Effector CD8-positive, alpha-beta T cell (primary cell): ENCODE data around the gene OR4D10.
"Not testable (repeated sequence)": the region's sequence is repeated elsewhere in the genome, so short reads cannot be mapped to it uniquely, and the experiment has no call there.

Experiments used
- DNase-seq: peaks from one replicate; lab custom pipeline; 2025; lab: John Stamatoyannopoulos, UW
- total RNA-seq, 4 experiments: gene quantifications; one replicate each; lab custom pipeline; 2026; lab: John Stamatoyannopoulos, UW

The OR4D10 gene
- 0 reads per million in 4 experiments for total RNA-seq

DNA sequence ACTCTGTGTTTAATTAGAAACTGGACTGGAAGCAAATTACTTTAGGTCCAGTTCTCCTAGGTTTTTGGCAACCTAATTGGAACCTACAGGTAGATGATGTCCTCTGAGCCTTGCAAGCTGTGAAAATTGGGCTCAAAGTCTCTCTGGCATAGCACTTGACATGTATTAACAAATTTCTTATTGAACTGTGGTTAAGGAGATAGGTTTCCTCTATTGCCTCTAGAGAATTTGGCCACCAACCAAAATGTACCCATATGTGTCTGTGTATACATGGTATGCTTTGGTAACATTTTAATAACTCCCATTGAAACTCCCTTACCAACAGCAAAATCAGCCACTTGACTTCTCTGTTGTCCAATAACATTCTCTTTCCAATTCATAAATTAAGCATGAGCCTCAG, at the start of gene OR4D10:
TSS of gene OR4D10 (plus strand) at position 301 of the 400 bp plus-strand sequence. CDS start 4,115 bp downstream, outside the sequence.
- no peak for DNase-seq

DNA sequence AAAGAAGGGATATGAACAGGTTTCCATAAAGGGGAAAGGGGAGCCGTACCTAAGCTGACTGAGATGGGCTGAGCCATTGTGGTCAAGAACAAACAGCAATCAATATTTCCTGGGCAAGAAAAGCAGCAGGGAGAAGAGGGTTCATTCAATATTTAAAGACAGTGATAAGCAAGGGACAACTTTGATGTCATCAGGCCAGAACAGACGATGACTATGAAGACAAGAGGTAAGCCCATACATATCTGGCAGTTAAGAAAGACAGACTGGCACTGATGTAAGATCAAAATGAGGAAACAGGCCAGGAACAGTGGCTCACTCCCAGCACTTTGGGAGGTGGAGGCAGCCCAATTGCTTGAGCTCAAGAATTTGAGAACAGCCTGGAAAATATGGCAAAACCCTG, 49.3 kb upstream of the OR4D10 start:
- no peak for DNase-seq

- DNase-seq = no peak
These were observed 48.0 kb upstream of the OR4D10 start for GRCh38 chr11:59425131-59425530.

GRCh38 chr11:59426361-59427067, 46.6 kb upstream of the OR4D10 start, which contains the start of gene OR5A2:
Gene OR5A2 (minus strand): TSS chr11:59426413. CDS start chr11:59422953, 3,460 bp downstream.
- DNase-seq = no peak

GRCh38 chr11:59427068-59427382, 46.1 kb upstream of the OR4D10 start:
- DNase-seq = no peak

GRCh38 chr11:59429924-59430516, 43.1 kb upstream of the OR4D10 start:
- DNase-seq = no peak

DNA sequence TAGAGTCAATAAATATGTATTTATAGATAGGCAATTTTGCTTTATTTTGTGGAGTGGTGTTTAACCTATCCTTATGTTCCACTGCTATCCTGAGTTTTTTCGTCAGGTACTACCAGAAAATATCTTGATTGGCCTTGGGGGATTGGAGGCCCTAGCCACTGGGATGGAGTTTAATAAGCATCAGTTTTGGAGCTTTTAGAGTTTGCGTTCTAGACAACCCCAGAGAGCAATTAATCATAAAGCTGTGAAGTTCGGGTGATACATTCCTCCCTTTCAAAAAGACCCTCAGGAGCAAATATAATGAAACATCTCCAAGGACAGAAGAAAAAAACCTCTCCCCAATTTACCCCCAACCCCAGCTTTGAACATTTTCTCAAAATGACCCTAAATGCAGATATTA, 36.9 kb upstream of the OR4D10 start, which contains the start of gene OR5A1:
TSS of gene OR5A1 (plus strand) at position 301 of the 400 bp plus-strand sequence. CDS start 6,700 bp downstream, outside the sequence.
- DNase-seq = no peak

DNA sequence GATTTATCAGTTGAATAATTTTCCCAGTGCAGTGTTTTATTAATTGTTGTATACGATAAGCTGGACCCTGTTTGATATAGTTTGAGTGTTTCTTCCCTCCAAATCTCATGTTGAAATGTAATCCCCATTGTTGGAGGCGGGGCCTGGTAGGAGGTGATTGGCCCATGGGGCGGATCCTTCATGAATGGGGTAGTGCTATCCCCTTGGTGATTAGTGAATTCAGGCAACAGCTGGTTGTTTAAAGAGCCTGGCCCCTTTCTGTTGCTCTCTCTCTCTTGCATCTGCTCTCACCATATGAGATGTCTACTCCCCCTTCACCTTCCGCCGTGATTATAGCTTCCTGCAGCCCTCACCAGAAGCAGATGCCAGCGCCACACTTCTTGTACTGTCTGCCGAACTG, 35.3 kb upstream of the OR4D10 start:
- no peak for DNase-seq

- not testable (repeated sequence) for DNase-seq
These were observed 27.5 kb upstream of the OR4D10 start for GRCh38 chr11:59445624-59446023.

DNA sequence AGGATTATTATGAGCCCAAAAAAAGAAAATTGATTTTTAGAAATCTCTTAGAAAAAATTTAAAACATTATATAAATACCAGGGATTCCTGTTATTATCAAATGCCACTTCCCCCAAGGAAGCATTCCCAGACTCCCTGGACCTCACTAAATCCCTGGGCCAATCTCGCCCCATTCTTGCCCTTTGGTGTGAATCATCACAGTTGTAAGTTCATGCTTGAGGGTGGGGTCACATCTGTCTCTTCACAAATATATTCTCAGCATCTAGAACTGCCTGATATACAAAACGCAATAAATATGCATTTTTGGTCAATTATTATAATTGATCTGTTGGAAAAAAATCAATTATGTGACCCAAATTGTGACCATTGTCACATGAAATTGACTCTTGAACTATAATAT, 24.6 kb upstream of the OR4D10 start:
- DNase-seq = no peak

- DNase-seq = no peak
These were observed 16.5 kb upstream of the OR4D10 start, which contains the start of gene OR4D6 for GRCh38 chr11:59456661-59457060. Gene OR4D6 (plus strand): TSS chr11:59456961. CDS start chr11:59456961, 0 bp downstream.

- no peak for DNase-seq
These were observed 13.2 kb upstream of the OR4D10 start for GRCh38 chr11:59459916-59460315.

DNA sequence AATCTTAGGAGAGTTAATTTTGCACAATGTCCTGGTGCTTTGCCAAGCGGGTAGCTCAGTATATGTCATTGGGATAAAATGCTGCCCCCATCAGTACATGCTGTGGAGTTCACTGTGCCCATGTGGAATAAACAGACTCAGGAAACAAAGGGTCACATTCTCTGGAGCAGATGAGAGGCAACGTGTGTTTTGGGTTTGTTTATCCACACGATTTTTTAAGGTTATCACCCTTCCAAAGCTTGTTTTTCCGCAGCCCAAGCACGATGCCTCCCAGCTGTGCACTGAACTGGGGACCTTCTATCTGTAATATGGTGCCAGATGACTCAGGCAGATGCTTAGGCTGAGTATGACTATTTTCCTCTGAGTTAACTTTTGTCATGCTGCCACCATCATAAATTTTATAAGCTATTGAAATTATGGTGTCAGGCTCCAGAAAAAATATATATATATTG, 9.9 kb upstream of the OR4D10 start:
- no peak for DNase-seq

DNA sequence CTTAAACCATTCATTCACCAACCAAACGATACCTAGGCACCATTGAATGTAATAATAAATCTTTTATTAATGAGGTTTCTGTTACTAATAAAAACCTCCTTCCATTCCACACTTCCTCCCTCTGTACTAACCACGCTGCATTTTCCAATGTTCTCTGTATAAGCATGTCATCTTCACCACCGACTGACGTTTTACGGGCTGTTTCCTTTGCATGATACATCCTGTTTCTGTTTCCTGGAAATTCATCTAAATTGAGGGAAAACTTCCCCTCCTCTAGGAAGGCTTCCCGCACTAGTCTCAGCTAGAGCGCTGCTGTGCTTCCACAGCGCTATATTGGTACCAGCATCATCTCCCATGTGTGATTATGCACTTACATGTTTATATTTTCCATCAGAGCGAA, 2.1 kb downstream of the OR4D10 start:
- DNase-seq = no peak

GRCh38 chr11:59479906-59480305, 6.8 kb downstream of the OR4D10 start:
- DNase-seq = no peak

GRCh38 chr11:59480359-59480758, 7.2 kb downstream of the OR4D10 start:
- DNase-seq = no peak

- DNase-seq = no peak
These were observed 28.8 kb downstream of the OR4D10 start for GRCh38 chr11:59501931-59502330.

- no peak for DNase-seq
These were observed 30.2 kb downstream of the OR4D10 start, which contains the start of gene OR4D11 for GRCh38 chr11:59503276-59503675. Gene OR4D11 (plus strand): TSS chr11:59503576. CDS start chr11:59503576, 0 bp downstream.

- DNase-seq = no peak
These were observed 38.0 kb downstream of the OR4D10 start, which contains the start of gene OR4D9 for GRCh38 chr11:59510941-59511589. Gene OR4D9 (plus strand): TSS chr11:59511539. CDS start chr11:59514913, 3,374 bp downstream.

- DNase-seq = no peak
These were observed 38.6 kb downstream of the OR4D10 start for GRCh38 chr11:59511675-59512074.

- DNase-seq = not testable (repeated sequence)
These were observed 47.0 kb downstream of the OR4D10 start for GRCh38 chr11:59520139-59520538.

DNA sequence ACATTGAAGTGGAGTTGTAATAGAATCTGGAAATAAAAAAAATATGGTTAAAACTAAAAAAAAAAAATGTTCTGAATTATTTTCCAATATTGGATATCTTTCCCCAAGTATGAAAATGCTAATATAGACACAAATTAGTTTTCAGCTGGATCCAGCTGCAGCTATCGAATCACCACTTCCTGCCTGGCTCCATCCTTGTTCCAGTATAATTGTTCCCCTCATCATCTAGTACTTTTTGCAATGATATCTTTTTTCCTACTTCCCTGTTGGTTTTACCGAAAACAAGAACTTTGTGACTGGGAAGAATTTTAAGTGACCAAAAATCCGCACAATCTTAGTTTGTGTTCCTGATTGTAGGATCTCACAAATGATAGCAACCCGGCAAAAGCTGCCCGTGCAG, 47.6 kb downstream of the OR4D10 start:
- DNase-seq = no peak

GRCh38 chr11:59523541-59523940, 50.4 kb downstream of the OR4D10 start:
- no peak for DNase-seq
